ENCODE results near the gene DMAP1. TPM values are rescaled to one million over a fixed set of nuclear protein-coding genes. Genes with fewer than 3 reads are reported as not detected.

DMAP1 gene
- total RNA-seq, 1 donor from 2014 or later = 32.2 TPM

GRCh38 chr1:44219301-44219626 is 6.0 kb downstream of the DMAP1 start:
- no peak overlapping the region for H3K27ac ChIP-seq
- TF ChIP-seq CTCF (IDR thresholded peaks at IDR 0.05) = no peak
- no peaks in the 10 kb centered on the region for H3K9me3 ChIP-seq
- H3K4me1 ChIP-seq = peaks cover 6% of the 10 kb centered on the region
- no peak overlapping the region for H3K4me3 ChIP-seq
- peaks cover 71% of the 10 kb centered on the region for H3K36me3 ChIP-seq
- DNase-seq (no peak), ATAC-seq (no peak)
- H3K27me3 ChIP-seq (ENCODE audit: low read depth) = no peaks in the 10 kb centered on the region
- intact Hi-C loops (cut with DNase I) = no loop called here

GRCh38 chr1:44220001-44220751 is 6.9 kb downstream of the DMAP1 start:
- no peaks in the 10 kb centered on the region for H3K4me1 ChIP-seq
- TF ChIP-seq CTCF (IDR thresholded peaks at IDR 0.05) = no peak
- H3K27me3 ChIP-seq (ENCODE audit: low read depth) = no peaks in the 10 kb centered on the region
- ATAC-seq (no peak), DNase-seq (no peak)
- intact Hi-C loops (cut with DNase I) = no loop called here
- H3K27ac ChIP-seq = no peak overlapping the region
- no peak overlapping the region for H3K4me3 ChIP-seq
- H3K9me3 ChIP-seq = no peaks in the 10 kb centered on the region
- H3K36me3 ChIP-seq = peaks cover 64% of the 10 kb centered on the region

GRCh38 chr1:44220755-44221154 is 7.5 kb downstream of the DMAP1 start:
- peaks cover 59% of the 10 kb centered on the region for H3K36me3 ChIP-seq
- no peaks in the 10 kb centered on the region for H3K4me1 ChIP-seq
- no peaks in the 10 kb centered on the region for H3K27me3 ChIP-seq (ENCODE audit: low read depth)
- intact Hi-C loops (cut with DNase I) = no loop called here
- H3K27ac ChIP-seq = no peak overlapping the region
- DNase-seq = no peak
- no peak overlapping the region for H3K4me3 ChIP-seq
- no peaks in the 10 kb centered on the region for H3K9me3 ChIP-seq
- ATAC-seq = no peak
- TF ChIP-seq CTCF (IDR thresholded peaks at IDR 0.05) = no peak

GRCh38 chr1:44221769-44222168 is 8.5 kb downstream of the DMAP1 start:
- no peaks in the 10 kb centered on the region for H3K9me3 ChIP-seq
- H3K4me3 ChIP-seq = no peak overlapping the region
- H3K27me3 ChIP-seq (ENCODE audit: low read depth) = no peaks in the 10 kb centered on the region
- DNase-seq (no peak), ATAC-seq (no peak)
- intact Hi-C loops (cut with DNase I) = no loop called here
- peaks cover 48% of the 10 kb centered on the region for H3K36me3 ChIP-seq
- no peak for TF ChIP-seq CTCF (IDR thresholded peaks at IDR 0.05)
- H3K4me1 ChIP-seq = no peaks in the 10 kb centered on the region
- H3K27ac ChIP-seq = no peak overlapping the region

- Histone ChIP-seq H3K27ac (no peak overlapping the region), H3K9me3 (no peaks in the 10 kb centered on the region), H3K36me3 (peaks cover 42% of the 10 kb centered on the region), H3K4me3 (no peak overlapping the region), H3K27me3 (ENCODE audit: low read depth) (no peaks in the 10 kb centered on the region), H3K4me1 (no peaks in the 10 kb centered on the region)
- intact Hi-C loops (cut with DNase I) = no loop called here
- no peak for DNase-seq
- no peak for ATAC-seq
- TF ChIP-seq CTCF (IDR thresholded peaks at IDR 0.05) = no peak
These were observed 9.3 kb downstream of the DMAP1 start for GRCh38 chr1:44222397-44223186.

All from lower lobe of right lung (tissue), 2 donors.